T-helper 2 cell treated with Interferon-gamma antibody and Interleukin-4, amounts not matched to agents 5 μg/mL and 100 μg/mL, for 36 hours (primary cell): Measurements from ENCODE around the gene WNT3A.

Experiments
- DNase-seq: peaks from one replicate; pipeline ENCODE4 v3.0.0; 2021; ENCODE audit warnings: low spot score
- H3K27ac Mint-ChIP-seq: one replicate; pipeline ENCODE4 v1.8.0; 2021; ENCODE audit warnings: mild to moderate bottlenecking, mixed read lengths
- H3K27me3 Mint-ChIP-seq: one replicate; pipeline ENCODE4 v1.8.0; 2021; ENCODE audit warnings: low read depth, mixed read lengths
- H3K36me3 Mint-ChIP-seq: one replicate; pipeline ENCODE4 v1.8.0; 2021; ENCODE audit warnings: low read depth, mixed read lengths
- H3K4me1 Mint-ChIP-seq: one replicate; pipeline ENCODE4 v1.8.0; 2021; ENCODE audit warnings: low read depth, mixed read lengths
- H3K4me3 Mint-ChIP-seq: one replicate; pipeline ENCODE4 v1.8.0; 2022; ENCODE audit warnings: mild to moderate bottlenecking, moderate library complexity, mixed read lengths
- H3K9me3 Mint-ChIP-seq: one replicate; pipeline ENCODE4 v1.8.0; 2021; ENCODE audit warnings: mixed read lengths

The WNT3A gene

GRCh38 chr1:228088586-228089498 lies 82.0 kb downstream of the WNT3A start:
- H3K4me3 Mint-ChIP-seq = no peak overlapping the region

DNA sequence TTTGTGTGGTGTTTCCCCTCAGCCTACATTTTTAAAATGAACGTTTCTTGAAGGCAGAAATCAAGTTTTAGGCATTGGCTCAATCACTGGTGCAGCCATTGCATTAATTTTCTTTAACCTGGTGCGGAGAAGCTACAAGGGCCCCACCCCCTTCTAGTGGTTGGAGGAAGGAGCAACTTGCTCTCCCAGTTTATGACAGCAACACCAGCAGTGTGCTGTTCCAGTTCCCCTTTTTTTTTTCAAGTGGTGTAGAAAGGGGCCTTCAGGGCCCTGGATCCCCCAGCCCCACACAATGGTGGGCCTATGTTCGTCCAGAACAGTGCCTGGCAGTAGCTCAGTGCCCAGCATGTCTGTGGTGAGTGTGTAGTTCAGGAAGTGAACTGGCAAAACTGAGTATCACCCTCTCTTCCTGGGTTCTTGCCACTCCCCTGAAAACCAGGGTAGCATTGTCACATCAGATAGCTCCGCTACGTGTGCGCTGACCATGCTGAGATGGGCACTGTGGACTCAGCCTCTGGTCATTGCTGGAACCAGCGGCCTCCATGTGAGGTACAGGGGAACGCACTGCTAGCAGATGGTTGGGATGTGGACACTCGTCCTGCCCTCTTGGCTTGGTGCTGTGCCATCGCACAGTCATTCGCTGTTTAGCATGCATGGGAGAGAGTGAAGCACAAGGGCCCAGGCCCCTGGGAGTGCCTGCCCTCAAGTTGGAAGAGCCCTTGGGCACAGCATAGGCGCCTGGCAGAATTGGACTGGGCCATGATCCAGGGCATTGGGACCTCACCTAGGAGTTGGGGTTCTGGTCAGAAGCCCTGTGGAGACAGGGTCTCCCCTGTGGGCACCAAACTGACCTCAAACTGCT lies 83.0 kb downstream of the WNT3A start:
- H3K4me1 Mint-ChIP-seq = peaks cover 50% of the 10 kb centered on the region
- peak overlapping the region; percentile 9 for H3K4me3 Mint-ChIP-seq
- H3K27ac Mint-ChIP-seq = no peak overlapping the region
- peaks cover 64% of the 10 kb centered on the region for H3K36me3 Mint-ChIP-seq
- no peaks in the 10 kb centered on the region for H3K27me3 Mint-ChIP-seq
- no peak for DNase-seq
- H3K9me3 Mint-ChIP-seq = peaks cover 8% of the 10 kb centered on the region

More at GRCh38 chr1:228088586-228089498, 82.0 kb downstream of the WNT3A start:
- no peaks in the 10 kb centered on the region for H3K9me3 Mint-ChIP-seq
- H3K27me3 Mint-ChIP-seq = no peaks in the 10 kb centered on the region
- H3K36me3 Mint-ChIP-seq = peaks cover 64% of the 10 kb centered on the region
- H3K27ac Mint-ChIP-seq = peak overlapping the region; percentile 70
- DNase-seq = no peak
- peaks cover 56% of the 10 kb centered on the region for H3K4me1 Mint-ChIP-seq

DNA sequence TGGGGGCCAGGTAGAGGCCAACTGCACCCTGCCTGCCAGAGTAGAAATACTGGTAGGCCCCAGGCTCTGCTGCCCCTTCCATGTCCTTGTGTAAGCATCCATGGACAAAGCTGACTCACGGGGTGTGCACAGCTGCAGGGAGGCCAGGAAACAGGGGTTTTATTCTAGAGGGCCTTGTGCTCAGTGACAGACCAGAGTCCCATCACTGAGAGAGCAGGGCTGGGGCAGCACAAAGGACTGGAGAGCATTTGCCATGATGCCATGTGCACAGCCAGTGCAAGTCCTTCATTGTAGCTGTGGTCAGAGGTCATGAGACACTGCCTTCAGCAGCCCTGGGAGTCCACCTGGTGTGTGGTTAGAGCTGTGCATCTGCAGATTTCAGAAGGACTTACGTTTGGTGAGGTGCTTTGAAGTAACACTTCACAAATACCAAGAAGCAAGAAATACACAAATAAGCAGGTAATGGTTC lies 83.8 kb downstream of the WNT3A start:
- no peak overlapping the region for H3K4me3 Mint-ChIP-seq
- no peaks in the 10 kb centered on the region for H3K27me3 Mint-ChIP-seq
- no peak for DNase-seq
- no peak overlapping the region for H3K27ac Mint-ChIP-seq
- H3K36me3 Mint-ChIP-seq = peaks cover 69% of the 10 kb centered on the region
- H3K9me3 Mint-ChIP-seq = peaks cover 15% of the 10 kb centered on the region
- H3K4me1 Mint-ChIP-seq = peaks cover 44% of the 10 kb centered on the region

DNA sequence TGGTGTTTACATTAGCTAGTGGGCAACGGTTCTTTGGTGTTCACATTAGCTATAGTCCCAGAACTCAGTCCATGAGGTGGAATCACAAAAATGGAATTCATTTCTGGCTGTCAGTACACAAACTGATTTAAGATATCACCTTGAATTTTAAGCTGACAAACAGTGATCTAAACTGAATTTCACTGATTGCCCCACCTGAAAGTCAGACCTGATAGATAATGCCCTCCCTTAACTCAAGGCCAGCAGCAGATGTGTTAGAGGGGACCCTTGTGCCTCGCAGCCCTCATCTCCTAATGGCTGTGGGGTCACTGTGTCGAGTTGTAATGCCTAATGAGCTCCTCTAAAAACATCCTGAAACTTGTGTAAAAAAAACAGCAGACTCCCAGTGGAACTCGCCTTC lies 84.3 kb downstream of the WNT3A start:
- Mint-ChIP-seq H3K36me3 (peaks cover 70% of the 10 kb centered on the region), H3K4me1 (peaks cover 45% of the 10 kb centered on the region), H3K27me3 (no peaks in the 10 kb centered on the region), H3K4me3 (no peak overlapping the region), H3K27ac (no peak overlapping the region), H3K9me3 (peaks cover 17% of the 10 kb centered on the region)
- no peak for DNase-seq

DNA sequence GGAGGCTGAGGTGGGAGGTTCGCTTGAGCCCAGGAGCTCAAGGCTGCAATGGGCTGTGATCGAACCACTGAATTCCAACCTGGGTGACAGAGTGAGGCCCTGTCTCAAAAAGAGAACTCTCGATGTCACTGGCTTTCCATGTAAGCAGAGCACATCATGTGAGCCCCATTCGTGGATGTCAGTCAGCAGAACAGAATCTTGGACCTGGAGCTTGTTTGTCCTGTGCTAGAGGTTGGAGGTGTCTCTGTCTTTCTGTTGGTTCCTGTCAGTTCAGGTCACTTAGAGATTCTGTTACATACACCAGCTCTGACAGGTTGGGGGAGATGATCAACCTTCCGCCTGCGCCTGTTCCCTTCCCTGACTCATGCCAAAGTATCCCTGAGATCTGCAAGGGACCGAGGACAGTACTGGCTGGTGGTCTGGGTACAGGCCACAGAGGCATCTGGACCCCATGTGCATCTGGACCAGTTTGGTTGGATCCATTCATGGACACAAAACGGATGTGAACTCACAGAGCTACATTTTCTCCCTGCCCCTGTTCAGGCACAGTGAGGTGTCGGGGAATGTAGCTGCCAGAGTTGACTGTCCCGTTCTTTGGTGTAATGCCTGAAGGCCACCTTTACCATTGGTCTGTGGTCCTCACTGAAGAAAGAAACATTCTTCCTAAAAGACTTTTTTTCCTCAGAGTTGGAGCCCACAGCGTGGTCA lies 85.7 kb downstream of the WNT3A start:
- H3K4me1 Mint-ChIP-seq = peaks cover 35% of the 10 kb centered on the region

DNA sequence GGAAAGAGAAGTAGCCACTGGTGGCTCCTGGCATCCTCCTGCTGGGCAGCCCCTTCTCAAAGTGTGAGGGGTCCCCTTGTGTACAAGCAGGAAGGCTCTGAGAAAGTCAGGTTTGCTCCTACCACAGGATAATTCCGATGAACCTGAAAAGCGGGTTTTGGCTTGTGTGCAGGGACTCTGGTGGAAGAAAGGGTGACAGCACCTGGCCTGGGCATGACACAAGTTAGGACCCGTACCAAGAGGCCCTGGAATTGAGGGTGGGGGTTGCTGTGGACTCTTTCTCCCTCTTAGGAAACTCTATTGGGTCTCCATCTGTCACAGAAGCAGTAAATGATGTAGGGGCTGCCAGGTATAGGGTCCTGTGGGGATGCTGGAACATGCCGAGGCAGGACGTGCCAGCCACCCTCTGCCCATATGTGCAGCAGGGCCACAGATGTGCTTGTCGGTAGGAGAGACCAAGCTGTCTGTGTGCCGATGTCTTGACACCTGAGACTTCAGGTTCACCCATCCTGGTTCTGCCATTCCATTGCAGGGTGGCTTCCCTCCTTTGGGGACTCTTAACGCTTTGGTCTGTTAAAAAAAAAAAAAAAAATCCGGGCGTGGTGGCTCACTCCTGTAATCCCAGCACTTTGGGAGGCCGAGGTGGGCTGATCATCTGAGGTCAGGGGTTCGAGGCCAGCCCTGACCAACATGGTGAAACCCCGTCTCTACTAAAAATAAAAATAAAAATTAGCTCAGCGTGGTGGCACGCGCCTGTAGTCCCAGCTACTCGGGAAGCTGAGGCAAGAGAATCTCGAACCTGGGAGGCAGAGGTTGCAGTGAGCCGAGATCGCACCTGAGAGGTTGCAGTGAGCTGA lies 86.5 kb downstream of the WNT3A start:
- Mint-ChIP-seq H3K4me3 (no peak overlapping the region), H3K27me3 (no peaks in the 10 kb centered on the region), H3K27ac (no peak overlapping the region), H3K9me3 (peaks cover 17% of the 10 kb centered on the region), H3K36me3 (peaks cover 70% of the 10 kb centered on the region), H3K4me1 (peaks cover 28% of the 10 kb centered on the region)
- DNase-seq = no peak

More for the DNA sequence above, 85.7 kb downstream of the WNT3A start:
- H3K27ac Mint-ChIP-seq = no peak overlapping the region
- H3K27me3 Mint-ChIP-seq = no peaks in the 10 kb centered on the region
- peaks cover 73% of the 10 kb centered on the region for H3K36me3 Mint-ChIP-seq
- no peak for DNase-seq
- no peak overlapping the region for H3K4me3 Mint-ChIP-seq
- peaks cover 17% of the 10 kb centered on the region for H3K9me3 Mint-ChIP-seq

DNA sequence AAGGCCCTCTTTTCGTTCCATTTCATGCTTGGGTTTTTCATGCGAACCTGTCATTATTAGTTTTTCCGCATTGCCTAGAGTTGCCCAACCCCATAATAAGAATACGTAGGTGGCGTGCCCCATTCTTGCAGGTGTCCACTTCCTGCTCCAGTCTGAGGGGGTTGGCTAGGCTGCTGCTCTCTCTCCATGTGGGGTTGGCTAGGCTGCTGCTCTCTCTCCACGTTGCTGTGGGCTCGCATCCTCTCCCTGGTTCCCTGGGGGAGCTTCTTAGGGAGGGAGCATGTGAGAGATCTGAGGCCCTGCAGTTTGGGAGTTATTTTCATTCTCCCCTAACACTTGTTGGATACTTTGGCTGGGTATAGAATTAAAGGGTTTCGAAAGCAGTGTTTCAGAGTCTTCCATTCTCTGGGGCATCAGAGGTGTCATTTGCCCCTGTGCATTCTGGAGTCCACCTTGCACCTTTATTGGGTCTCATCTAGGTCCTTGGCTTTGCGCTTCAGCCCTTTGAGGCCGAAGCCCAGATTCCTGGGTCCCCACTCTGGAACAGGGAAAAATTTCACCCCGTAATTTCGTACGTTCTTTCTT lies 87.7 kb downstream of the WNT3A start:
- no peak overlapping the region for H3K27ac Mint-ChIP-seq
- no peak for DNase-seq
- peaks cover 18% of the 10 kb centered on the region for H3K4me1 Mint-ChIP-seq
- no peak overlapping the region for H3K4me3 Mint-ChIP-seq
- H3K27me3 Mint-ChIP-seq = no peaks in the 10 kb centered on the region
- peaks cover 17% of the 10 kb centered on the region for H3K9me3 Mint-ChIP-seq
- peaks cover 72% of the 10 kb centered on the region for H3K36me3 Mint-ChIP-seq

DNA sequence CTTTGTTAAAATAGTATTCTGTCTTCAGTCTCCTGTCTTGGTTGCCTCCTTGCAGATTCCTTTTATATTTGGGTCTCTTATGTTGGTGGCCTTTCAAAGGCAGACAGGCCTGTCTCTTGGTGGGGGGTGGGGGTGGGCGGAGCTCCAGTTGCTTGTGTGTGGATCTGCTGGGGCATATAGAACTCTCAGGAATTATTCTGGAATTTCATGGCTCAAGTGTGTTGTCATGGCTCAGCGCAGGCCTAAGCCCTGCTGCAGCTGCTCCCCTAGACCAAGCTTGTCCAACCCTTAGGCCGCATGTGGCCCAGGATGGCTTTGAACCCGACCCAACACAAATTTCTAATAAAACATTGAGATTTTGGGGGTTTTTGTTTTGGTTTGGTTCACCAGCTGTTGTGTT lies 88.4 kb downstream of the WNT3A start:
- peaks cover 78% of the 10 kb centered on the region for H3K36me3 Mint-ChIP-seq
- no peak overlapping the region for H3K4me3 Mint-ChIP-seq
- H3K9me3 Mint-ChIP-seq = peaks cover 17% of the 10 kb centered on the region
- H3K27me3 Mint-ChIP-seq = no peaks in the 10 kb centered on the region
- DNase-seq = no peak
- H3K4me1 Mint-ChIP-seq = peaks cover 16% of the 10 kb centered on the region
- H3K27ac Mint-ChIP-seq = no peak overlapping the region

GRCh38 chr1:228095938-228096337 lies 89.1 kb downstream of the WNT3A start:
- no peak for DNase-seq
- peaks cover 17% of the 10 kb centered on the region for H3K9me3 Mint-ChIP-seq
- H3K27me3 Mint-ChIP-seq = no peaks in the 10 kb centered on the region
- no peak overlapping the region for H3K4me3 Mint-ChIP-seq
- peaks cover 72% of the 10 kb centered on the region for H3K36me3 Mint-ChIP-seq
- H3K27ac Mint-ChIP-seq = no peak overlapping the region
- H3K4me1 Mint-ChIP-seq = peaks cover 13% of the 10 kb centered on the region

- Mint-ChIP-seq H3K4me1 (peaks cover 11% of the 10 kb centered on the region), H3K9me3 (peaks cover 17% of the 10 kb centered on the region), H3K4me3 (no peak overlapping the region), H3K27me3 (no peaks in the 10 kb centered on the region), H3K36me3 (peaks cover 67% of the 10 kb centered on the region), H3K27ac (no peak overlapping the region)
- DNase-seq = no peak
Observed at GRCh38 chr1:228096416-228097332, 89.9 kb downstream of the WNT3A start.

- no peak overlapping the region for H3K27ac Mint-ChIP-seq
- no peak for DNase-seq
- peaks cover 17% of the 10 kb centered on the region for H3K9me3 Mint-ChIP-seq
- no peaks in the 10 kb centered on the region for H3K27me3 Mint-ChIP-seq
- H3K4me3 Mint-ChIP-seq = no peak overlapping the region
- H3K4me1 Mint-ChIP-seq = peaks cover 10% of the 10 kb centered on the region
- peaks cover 59% of the 10 kb centered on the region for H3K36me3 Mint-ChIP-seq
Observed at GRCh38 chr1:228097333-228098081, 90.7 kb downstream of the WNT3A start.
